Stimulated activated memory B cell treated with anti-CD40 and anti-IgM and Interleukin-4, amounts not matched to agents 10 μg/mL and 1 μg/mL and 100 μg/mL, for 72 hours (primary cell): ENCODE measurements around the gene TEKTIP1.

ENCODE experiments used
- ATAC-seq: fragments of 150-1000 bp; cut with Tn5 transposase; 2 replicates; pipeline ENCODE4 v1.10.0; 2021
- H3K27ac Mint-ChIP-seq: one replicate; pipeline ENCODE4 v1.8.0; 2022; ENCODE audit warnings: mild to moderate bottlenecking, mixed read lengths
- H3K27me3 Mint-ChIP-seq: one replicate; pipeline ENCODE4 v1.8.0; 2022; ENCODE audit warnings: mixed read lengths
- H3K36me3 Mint-ChIP-seq: one replicate; pipeline ENCODE4 v1.8.0; 2022; ENCODE audit warnings: mixed read lengths
- H3K4me1 Mint-ChIP-seq: one replicate; pipeline ENCODE4 v1.8.0; 2022; ENCODE audit warnings: mixed read lengths
- H3K4me3 Mint-ChIP-seq: one replicate; pipeline ENCODE4 v1.8.0; 2022; ENCODE audit warnings: mild to moderate bottlenecking, moderate library complexity, mixed read lengths
- H3K9me3 Mint-ChIP-seq: one replicate; pipeline ENCODE4 v1.8.0; 2022; ENCODE audit warnings: mixed read lengths

TEKTIP1 gene

DNA sequence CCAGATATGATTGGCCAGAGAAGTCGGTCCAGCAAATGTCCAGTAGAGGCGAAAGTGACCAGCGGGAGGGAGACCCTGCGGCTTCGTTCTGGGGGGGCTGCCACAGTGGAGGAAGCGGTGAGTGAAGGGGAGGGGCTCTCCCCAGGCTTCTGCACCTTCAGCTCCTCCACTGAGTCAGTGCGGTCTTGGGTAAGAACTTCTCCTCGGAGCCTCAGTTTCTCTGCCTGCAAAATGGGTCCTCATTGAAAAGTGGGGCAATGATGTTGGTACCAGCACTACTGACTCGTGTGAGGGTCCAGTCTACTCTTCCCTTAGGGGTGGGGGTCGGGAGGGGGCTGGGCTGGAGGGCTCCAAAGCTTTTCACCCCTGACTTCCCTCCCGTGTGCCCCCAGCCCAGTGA lies 50.5 kb downstream of the TEKTIP1 start:
- Mint-ChIP-seq H3K27ac (no peak overlapping the region), H3K4me3 (no peak overlapping the region), H3K4me1 (no peaks in the 10 kb centered on the region), H3K27me3 (peaks cover 18% of the 10 kb centered on the region), H3K9me3 (no peaks in the 10 kb centered on the region), H3K36me3 (no peaks in the 10 kb centered on the region)
- no peak for ATAC-seq

DNA sequence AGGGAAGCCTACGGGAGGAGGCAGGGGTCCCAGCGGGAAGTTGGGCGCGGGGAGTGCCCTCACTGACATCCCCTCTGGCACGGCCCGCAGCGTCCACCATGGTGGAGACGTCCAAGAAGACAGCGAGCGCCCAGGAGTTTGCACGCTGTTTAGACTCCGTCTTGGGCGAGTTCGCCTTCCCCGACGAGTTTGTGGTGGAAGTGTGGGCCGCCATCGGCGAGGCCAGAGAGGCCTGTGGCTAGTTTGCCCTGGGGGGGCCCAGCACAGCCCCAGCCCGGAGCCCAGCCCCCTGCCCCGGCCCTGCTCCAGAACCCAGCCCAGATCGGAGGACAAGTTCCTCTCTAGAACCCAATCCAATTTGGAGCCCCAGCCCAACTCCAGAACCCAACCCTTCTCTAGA lies 51.0 kb downstream of the TEKTIP1 start:
- no peaks in the 10 kb centered on the region for H3K9me3 Mint-ChIP-seq
- H3K27ac Mint-ChIP-seq, result no peak overlapping the region
- no peak for ATAC-seq
- peaks cover 18% of the 10 kb centered on the region for H3K27me3 Mint-ChIP-seq
- no peaks in the 10 kb centered on the region for H3K4me1 Mint-ChIP-seq
- H3K4me3 Mint-ChIP-seq, result no peak overlapping the region
- H3K36me3 Mint-ChIP-seq, result no peaks in the 10 kb centered on the region

DNA sequence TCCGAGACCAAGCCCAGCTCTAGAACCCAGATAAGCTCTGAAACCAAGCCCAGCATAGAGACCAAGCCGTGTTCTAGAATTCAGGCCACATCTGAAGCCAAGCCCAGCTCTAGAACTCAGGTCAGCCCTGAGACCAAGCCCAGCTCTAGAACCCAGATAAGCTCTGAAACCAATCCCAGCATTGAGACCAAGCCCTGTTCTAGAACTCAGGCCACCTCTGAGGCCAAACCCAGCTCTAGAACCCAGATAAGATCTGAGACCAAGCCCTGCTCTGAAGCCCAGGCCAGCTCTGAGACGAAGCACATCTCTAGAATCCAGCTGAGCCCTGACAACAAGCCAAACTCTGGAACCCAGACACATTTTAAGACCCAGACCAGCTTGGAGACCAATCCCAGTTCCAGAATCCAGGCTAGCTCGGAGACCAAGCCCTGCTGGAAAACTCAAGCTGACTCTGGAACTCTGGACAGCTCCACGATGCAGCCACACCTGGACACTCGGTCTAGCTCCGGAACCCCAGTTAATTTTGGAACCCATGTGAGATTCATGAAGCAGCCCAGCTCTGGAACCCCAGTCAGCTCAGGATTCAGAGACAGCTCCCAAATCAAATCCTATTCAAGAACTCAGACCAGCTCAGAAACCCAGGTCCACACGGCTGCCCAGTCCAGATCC lies 52.2 kb downstream of the TEKTIP1 start:
- H3K4me1 Mint-ChIP-seq, result no peaks in the 10 kb centered on the region
- H3K36me3 Mint-ChIP-seq, result no peaks in the 10 kb centered on the region
- ATAC-seq, result no peak
- H3K27me3 Mint-ChIP-seq, result peaks cover 15% of the 10 kb centered on the region
- H3K9me3 Mint-ChIP-seq, result no peaks in the 10 kb centered on the region
- no peak overlapping the region for H3K27ac Mint-ChIP-seq
- no peak overlapping the region for H3K4me3 Mint-ChIP-seq

DNA sequence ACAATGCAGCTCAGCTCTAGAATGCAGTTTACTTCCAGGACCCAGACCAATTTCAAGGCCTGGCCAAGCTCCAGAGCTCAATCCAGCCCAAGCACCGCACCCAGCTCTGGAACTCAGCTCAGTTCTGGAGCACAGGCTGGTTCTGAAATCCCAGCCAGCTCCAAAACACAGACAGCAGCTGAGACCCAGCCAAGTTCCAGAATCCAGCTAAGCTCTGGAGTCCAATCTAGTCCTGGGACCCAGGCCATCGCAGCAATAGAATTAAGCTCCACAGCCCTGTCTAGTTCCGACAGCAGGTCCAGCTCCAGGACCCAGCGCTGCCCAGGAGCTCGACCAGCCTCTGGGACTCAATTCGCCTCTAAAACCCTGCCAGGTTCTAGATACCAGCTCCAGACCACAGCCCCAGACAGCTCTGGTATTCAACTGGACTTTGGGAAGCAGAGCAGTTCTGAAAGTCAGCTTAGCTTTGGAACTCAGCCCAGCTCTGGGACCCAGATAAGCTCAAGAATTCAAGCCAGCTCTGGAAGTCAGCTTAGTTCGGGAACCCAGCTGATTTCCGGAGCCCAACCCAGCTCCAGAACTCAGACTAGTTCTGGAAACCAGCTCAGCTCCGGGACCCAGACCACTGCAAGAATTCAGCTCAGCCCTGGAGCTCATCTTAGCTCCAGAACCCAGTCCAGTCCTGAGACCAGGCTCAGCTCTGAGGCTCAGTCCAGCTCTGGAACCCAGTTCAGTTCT lies 53.1 kb downstream of the TEKTIP1 start:
- Mint-ChIP-seq H3K27me3 (peaks cover 9% of the 10 kb centered on the region), H3K27ac (no peak overlapping the region), H3K9me3 (no peaks in the 10 kb centered on the region), H3K4me1 (no peaks in the 10 kb centered on the region), H3K4me3 (no peak overlapping the region), H3K36me3 (no peaks in the 10 kb centered on the region)
- ATAC-seq, result no peak

DNA sequence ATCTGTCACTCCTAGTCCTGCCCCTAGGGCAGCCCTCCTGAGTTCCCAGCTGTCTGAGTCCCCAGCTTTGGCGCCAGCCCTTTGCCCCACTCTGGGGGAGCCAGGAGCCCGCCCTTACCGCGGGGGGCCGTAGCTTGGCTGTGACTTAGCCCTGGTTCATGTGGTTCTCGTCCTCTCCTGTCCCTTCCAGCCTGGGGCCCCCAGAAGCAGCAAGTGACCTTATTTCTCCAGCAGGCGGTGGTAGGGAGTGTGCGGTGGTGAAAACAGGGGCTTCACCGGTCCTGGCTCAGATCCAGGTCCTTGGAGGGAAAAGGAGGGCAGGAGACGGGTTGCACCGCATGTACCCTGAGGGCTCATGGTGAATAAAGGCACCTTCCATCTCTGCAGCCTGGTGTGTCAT lies 54.2 kb downstream of the TEKTIP1 start:
- no peak for ATAC-seq
- H3K4me3 Mint-ChIP-seq, result no peak overlapping the region

More for the DNA sequence above, 54.2 kb downstream of the TEKTIP1 start:
- no peak overlapping the region for H3K27ac Mint-ChIP-seq
- H3K27me3 Mint-ChIP-seq, result peaks cover 9% of the 10 kb centered on the region
- no peaks in the 10 kb centered on the region for H3K36me3 Mint-ChIP-seq
- no peaks in the 10 kb centered on the region for H3K4me1 Mint-ChIP-seq
- no peaks in the 10 kb centered on the region for H3K9me3 Mint-ChIP-seq
